ENCODE measurements around the gene RAET1E.
"Not testable (repeated sequence)": the region's sequence is repeated elsewhere in the genome, so short reads cannot be mapped to it uniquely, and the experiment has no call there.

Gene RAET1E

DNA sequence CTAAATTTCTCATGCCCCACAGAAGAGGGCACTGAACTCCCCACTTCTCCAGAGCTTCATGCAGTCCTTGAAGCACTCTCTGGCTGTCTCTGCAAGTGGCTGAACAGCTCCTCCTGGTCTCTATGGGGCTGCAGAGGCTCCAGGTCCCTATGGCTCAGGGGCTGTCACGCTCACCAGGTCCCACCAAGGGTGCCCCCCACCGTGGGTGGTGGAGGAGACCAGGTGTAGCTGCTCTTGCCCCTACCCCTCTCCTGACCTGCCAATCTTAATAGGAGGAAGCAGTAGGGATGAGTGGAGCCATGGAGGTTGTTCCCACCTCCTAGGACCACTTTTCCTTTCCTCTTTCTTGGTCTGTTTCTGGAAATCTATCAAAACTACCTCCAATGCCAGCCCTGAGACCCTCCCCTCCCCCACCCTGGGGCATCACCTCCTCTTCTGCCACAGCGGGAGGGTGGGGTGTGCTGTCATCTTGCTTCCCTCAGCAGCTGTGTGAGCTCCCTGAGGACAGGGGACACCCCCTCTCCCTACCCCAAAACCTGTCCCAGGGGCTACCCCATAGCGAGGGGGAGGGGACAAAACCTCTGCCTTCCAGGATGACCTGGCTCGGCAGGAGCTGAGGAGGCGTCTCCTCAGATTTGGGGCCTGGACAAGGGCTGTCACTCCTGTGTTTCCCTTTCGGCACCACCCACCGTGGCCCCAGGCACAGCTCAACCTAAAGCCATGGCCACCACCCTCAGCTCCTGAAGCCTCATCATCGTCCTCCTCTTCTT, 12.0 kb upstream of the RAET1E start:
- no peak for DNase-seq

DNA sequence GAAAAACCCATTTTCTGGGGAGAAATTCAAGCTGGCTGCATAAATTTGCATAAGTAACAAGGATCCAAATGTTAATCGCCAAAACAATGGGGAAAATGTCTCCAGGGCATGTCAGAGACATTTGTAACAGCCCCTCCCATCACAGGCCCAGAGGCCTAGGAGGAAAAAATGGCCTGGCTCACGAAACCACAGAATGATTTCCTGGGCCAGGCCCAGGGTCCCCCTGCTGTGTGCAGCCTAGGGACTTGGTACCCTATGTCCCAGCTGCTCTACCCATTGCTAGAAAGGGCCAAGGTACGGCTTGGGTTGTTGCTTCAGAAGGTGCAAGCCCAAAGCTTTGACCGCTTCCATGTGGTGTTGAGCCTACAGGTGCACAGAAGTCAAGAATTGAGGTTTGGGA, 10.6 kb upstream of the RAET1E start:
- DNase-seq, result not testable (repeated sequence)

- DNase-seq, result no peak
Observed at GRCh38 chr6:149907317-149907716, 9.4 kb upstream of the RAET1E start.

DNA sequence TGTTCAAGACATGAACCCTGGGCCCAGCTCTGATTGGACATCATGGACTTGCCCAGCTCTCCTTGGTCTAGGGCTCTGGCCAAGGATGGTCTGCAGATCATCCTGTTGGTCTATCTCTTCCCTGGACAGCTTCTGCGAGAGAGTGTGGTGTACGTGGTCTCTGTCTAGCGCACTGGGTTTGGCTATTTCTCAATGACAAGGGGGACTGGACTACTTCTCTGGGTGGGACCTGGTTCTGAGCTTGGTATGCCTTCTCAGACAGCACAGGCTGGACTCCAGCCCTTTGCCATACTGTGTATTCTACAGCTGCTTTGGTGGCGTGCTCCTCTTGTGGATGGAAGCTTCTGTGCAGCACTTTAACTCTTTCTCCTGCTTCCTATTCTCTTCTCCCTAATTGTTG, 8.5 kb upstream of the RAET1E start:
- no peak for DNase-seq

GRCh38 chr6:149905911-149906371, 8.0 kb upstream of the RAET1E start:
- DNase-seq, result no peak

- no peak for DNase-seq
Observed at GRCh38 chr6:149905371-149905910, 7.5 kb upstream of the RAET1E start.

GRCh38 chr6:149904661-149905370, 6.9 kb upstream of the RAET1E start:
- no peak for DNase-seq

DNA sequence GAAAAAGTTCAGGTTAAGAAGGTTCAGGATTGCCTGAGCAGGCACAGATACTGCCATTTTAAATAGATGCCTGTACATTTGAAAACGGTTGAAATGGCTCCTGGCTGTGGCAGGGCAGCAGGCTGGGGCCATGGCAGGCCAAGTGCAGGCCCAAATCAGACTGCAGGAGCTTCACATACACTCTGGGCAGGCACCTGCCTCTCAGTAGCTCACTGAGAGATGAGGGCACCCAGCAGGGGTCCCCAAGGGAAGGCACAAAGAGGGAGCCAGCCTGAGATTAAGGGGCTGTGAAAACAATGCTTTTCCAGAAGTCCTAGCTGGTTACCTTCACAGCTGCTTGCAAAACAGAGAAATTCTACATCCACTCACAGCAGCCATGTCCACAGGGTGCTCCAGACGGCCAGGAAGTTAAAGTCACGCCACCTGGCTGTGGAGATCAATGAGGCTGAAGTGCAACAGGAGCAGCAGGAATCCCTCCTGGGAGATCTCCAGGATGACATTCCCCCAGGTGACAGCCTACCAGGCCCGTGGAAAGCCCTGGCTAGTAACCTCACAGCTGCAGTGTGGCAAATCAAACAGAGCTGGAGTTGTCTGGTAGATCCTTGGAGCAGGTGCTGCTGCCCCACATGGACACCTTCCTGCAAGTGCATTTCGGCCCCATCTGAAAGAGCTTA, 6.2 kb upstream of the RAET1E start:
- DNase-seq, result no peak

- no peak for DNase-seq
Observed at GRCh38 chr6:149901444-149902140, 3.7 kb upstream of the RAET1E start.

- no peak for DNase-seq
Observed at GRCh38 chr6:149900620-149901443, 2.9 kb upstream of the RAET1E start.

- DNase-seq, result no peak
Observed at GRCh38 chr6:149899926-149900619, 2.2 kb upstream of the RAET1E start.

DNA sequence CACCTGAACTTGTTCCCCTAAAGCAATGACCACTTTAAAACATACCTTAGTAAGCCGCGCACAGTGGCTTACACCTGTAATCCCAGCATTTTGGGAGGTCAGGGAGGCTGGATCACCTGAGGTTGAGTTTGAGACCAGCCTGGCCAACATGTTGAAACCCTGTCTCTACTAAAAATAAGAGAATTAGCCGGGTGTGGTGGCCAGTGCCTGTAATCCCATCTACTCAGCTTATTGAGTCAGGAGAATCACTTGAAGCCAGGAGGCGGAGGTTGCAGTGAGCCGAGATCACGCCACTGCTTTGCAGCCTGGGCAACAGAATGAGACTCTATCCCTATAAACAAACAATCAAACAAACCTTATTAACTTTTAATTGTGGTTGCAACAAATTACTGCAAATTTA, 1.6 kb upstream of the RAET1E start:
- no peak for DNase-seq

DNA sequence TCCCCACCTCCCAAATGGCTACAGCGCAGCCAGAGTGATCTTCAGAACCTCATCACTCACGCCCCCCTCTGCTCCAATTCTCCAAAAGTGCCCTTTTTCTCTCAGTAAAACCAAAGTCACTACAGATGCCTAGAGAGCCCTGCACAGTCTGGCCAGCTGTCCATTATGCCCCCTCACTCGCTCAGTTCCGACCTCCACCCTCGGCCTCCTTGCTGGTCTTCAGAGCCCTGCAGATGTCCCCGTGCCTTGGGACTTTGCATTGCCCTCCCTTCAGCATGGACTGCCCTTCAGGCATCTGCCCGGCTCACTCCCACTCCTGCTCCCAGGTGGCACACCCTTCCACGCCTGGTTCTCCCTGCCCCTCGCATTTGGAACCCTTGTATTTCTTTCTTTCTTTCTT, 1.1 kb upstream of the RAET1E start:
- no peak for DNase-seq

DNA sequence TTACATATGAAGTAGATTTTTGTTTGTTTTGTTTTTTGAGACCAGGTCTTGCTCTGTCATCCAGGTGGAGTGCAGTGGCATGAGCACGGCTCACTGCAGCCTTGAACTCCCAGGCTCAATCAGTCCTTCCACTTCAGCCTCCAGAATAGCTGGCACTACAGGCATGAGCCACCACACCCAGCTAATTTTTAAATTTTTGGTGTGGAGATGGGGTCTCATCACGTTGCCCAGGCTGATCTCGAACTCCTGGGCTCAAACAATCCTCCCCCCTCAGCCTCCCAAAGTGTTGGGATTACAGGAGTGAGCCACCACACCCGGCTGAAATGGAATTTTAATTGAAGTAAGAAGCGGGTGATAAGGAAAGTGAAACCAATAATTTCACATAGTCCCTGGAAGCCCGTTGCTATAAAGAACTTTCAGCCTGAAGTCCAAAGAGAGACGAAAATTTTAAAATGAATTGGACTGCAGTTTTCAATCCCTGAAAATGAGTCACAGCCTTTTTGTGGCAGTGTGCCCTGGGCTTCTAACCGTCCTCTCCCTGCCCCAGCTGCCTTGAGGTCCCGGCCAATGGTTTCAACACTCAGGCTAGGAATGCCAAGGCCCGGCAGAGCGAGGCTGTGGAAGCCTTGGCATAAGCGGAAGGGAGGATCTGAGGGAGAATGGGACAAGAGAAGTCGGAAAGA, 757 bp downstream of the RAET1E start:
- DNase-seq, result no peak

GRCh38 chr6:149896491-149896890, 1.4 kb downstream of the RAET1E start:
- peak in 1 of 3 donors; percentile 7 for DNase-seq

DNA sequence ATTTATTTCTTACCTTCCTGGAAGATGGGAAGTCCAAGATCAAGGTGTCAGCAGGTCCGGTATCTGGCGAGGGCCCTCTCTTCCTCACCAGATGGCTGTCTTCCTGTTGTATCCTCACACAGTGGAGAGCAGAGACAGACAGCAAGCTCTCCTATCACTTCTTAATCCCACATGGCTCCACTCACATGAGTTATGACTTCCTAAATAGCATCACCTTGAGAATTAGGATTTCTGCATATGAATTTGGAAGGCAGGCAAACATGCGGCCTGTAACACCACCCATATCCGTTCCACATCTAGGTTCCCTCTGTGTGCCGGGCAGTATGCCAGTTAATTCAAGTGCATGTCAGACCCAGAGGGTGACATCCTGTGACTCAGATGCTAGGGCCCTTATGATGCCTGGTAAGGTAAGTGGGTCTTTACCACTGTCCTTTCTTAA, 2.1 kb downstream of the RAET1E start:
- peak; percentile 33 to 57 (median 51) for DNase-seq

GRCh38 chr6:149895048-149895590, 2.8 kb downstream of the RAET1E start:
- peak in 2 of 3 donors; percentile 10 to 13 for DNase-seq

DNA sequence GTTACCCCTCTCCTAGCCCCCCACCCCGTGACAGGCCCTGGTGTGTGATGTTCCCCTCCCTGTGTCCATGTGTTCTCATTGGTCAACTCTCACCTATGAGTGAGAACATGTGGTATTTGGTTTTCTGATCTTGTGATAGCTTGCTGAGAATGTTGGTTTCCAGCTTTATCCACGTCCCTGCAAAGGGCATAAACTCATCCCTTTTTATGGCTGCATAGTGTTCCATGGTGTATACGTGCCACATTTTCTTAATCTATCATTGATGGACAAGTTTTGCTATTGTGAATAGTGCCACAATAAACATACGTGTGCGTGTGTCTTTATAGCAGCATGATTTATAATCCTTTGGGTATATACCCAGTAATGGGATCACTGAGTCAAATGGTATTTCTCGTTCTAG, 6.0 kb downstream of the RAET1E start:
- not testable (repeated sequence) for DNase-seq

DNA sequence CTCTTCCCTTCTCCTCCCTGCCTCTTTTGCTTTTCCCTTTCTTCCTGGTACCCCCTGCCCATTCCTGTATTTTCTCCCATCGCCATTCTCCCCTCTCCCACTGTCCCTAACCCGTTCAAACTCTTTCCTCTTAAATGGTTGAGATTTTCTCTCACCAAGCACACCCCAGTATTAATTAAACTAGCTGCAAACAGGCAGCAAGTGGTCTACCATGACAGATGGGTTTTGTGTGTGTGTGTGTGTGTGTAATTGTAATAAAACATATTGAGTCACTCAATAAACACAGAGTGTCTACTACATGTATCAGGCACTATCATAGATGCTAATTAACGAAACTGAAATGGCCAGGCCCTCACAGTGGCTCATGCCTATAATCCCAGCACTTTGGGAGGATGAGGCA, 6.7 kb downstream of the RAET1E start:
- no peak for DNase-seq

DNA sequence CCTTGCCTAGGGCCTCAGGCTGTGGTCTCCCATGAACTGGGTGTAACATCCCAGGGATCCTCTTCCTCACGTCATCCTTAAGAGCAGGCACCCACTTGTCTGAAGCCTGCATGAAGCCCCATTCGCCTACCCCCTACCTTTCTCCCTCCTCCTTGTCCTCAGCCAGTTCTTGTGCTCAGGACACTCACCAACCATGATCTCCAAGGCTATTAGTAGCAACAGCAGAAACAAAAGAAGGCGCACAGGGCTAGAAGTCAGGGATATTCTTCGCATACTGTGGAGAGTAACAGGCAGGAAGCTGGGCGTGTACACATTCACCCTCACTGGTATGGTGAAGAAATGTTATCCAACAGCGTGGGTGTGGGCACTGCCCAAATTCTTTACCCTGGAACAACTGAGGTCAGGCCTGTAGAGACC, 7.3 kb downstream of the RAET1E start:
- DNase-seq, result no peak

Data from suppressor macrophage treated with lipopolysaccharide for 1 hour (primary cell).